HepG2 (cell line): Measurements from ENCODE around the gene IQGAP2. TPM values are rescaled to one million over a fixed set of nuclear protein-coding genes. Genes with fewer than 3 reads are reported as not detected.

Experiments used
- AHDC1 ChIP-seq: sonication (generic); formaldehyde crosslinking; IDR thresholded peaks from 2 replicates; pipeline ENCODE4 v1.5.1; 2020; ENCODE audit warnings: mild to moderate bottlenecking, missing genetic modification reagents, borderline replicate concordance
- CERS6 ChIP-seq: sonication (generic); formaldehyde crosslinking; IDR thresholded peaks from 2 replicates; pipeline ENCODE4 v1.5.0; 2020; ENCODE audit warnings: missing genetic modification reagents
- CREB1 ChIP-seq, 2 experiments: fragments of 450-650 bp in 1 of 2; IDR thresholded peaks; 2 replicates each; pipeline ENCODE4 v1.6.1; 2016 to 2017; ENCODE audit warnings: control low read depth in 1 of 2, mild to moderate bottlenecking in 1 of 2, missing compliant biosample characterization in 1 of 2, missing genetic modification characterization in 1 of 2
- HHEX ChIP-seq: IDR thresholded peaks from 2 replicates; pipeline ENCODE4 v1.6.1; 2016; ENCODE audit warnings: control low read depth
- HNF4G ChIP-seq, 2 experiments: sonication (generic) in 1 of 2; formaldehyde crosslinking in 1 of 2; IDR thresholded peaks; 2 replicates each; pipeline versions ENCODE4 v1.4.0 to v1.6.1; 2011 to 2020; ENCODE audit warnings: borderline replicate concordance in 2 of 2, low read depth in 2 of 2, mild to moderate bottlenecking in 2 of 2, low read length in 1 of 2, missing genetic modification reagents in 1 of 2, moderate library complexity in 1 of 2
- IKZF5 ChIP-seq: IDR thresholded peaks from 2 replicates; pipeline ENCODE4 v1.6.1; 2018; ENCODE audit warnings: missing genetic modification reagents, mild to moderate bottlenecking, missing compliant biosample characterization
- MAFF ChIP-seq: IDR thresholded peaks from 2 replicates; pipeline ENCODE4 v1.6.1; 2011; ENCODE audit warnings: low read depth, low read length, improper control_type of control experiment
- MED1 ChIP-seq: sonication (generic); formaldehyde crosslinking; IDR thresholded peaks from 2 replicates; pipeline ENCODE4 v1.4.0; 2020; ENCODE audit warnings: missing genetic modification reagents
- PAXIP1 ChIP-seq: sonication (generic); formaldehyde crosslinking; conservative IDR thresholded peaks from 2 replicates; pipeline ENCODE4 v1.4.0; 2020; ENCODE audit warnings: mild to moderate bottlenecking, missing genetic modification reagents, moderate library complexity
- RARA ChIP-seq: IDR thresholded peaks from 2 replicates; pipeline ENCODE4 v1.6.1; 2016; ENCODE audit warnings: missing genetic modification reagents, missing compliant biosample characterization
- SALL1 ChIP-seq: sonication (generic); formaldehyde crosslinking; IDR thresholded peaks from 2 replicates; pipeline ENCODE4 v1.8.0; 2022; ENCODE audit warnings: mild to moderate bottlenecking, missing genetic modification reagents
- SIX1 ChIP-seq: sonication (generic); formaldehyde crosslinking; IDR thresholded peaks from 2 replicates; pipeline ENCODE4 v1.4.0; 2020; ENCODE audit warnings: missing genetic modification reagents, borderline replicate concordance
- SUZ12 ChIP-seq: fragments of 150-350 bp; IDR thresholded peaks from 2 replicates; pipeline ENCODE4 v1.6.1; 2014; ENCODE audit warnings: low read depth, low read length
- ZNF276 ChIP-seq: sonication (generic); formaldehyde crosslinking; IDR thresholded peaks from 2 replicates; pipeline ENCODE4 v1.4.0; 2020; ENCODE audit warnings: mild to moderate bottlenecking, low read depth, missing genetic modification reagents
- ZNF878 ChIP-seq: sonication (generic); formaldehyde crosslinking; IDR thresholded peaks from 2 replicates; pipeline ENCODE4 v1.8.1; 2023; ENCODE audit warnings: mild to moderate bottlenecking, missing genetic modification reagents, moderate library complexity
- polyA plus RNA-seq, 8 experiments: library from polyadenylated mRNA; depleted of rRNA in 3 of 8; stranded (reverse) in 7 of 8; unstranded in 1 of 8; fragments of >200 nt; fragmentation: Illumina TruSeq in 4 of 8; extraction: Trizol in 4 of 8; gene quantifications; 2 replicates each; pipeline versions ENCODE4 v1.2.1 to v1.2.3, GENCODE V29; 2011 to 2016; ENCODE audit warnings: low read depth in 4 of 8, missing spikeins in 1 of 8, mixed read lengths in 1 of 8; ENCODE audit not compliant: insufficient read depth in 1 of 8
- total RNA-seq, 5 experiments: library from RNA; depleted of rRNA; stranded (reverse); fragments of >200 nt; fragmentation: Illumina TruSeq; extraction: Trizol; gene quantifications; 2 replicates each; pipeline ENCODE4 v1.2.3, GENCODE V29; 2016; ENCODE audit warnings: low read depth in 1 of 5

Gene IQGAP2
- total and polyA plus RNA-seq, 2 of the 13 experiments (the other 11 are each of a cell fraction or from before 2014, with no cell fraction given) = 35.2 to 83.3 TPM

GRCh38 chr5:76537073-76537543 is 134.0 kb downstream of the IQGAP2 start (continued):
- peak; percentile 87 for TF ChIP-seq PAXIP1 (CRISPR knock-in tag)
- TF ChIP-seq AHDC1 (CRISPR knock-in tag) = peak; percentile 68; the same call in 1 of the 2 replicates
- TF ChIP-seq ZNF276 (CRISPR knock-in tag) = no peak
- TF ChIP-seq SUZ12 = no peak
- peak; percentile 23; the same call in 1 of the 2 replicates for TF ChIP-seq SALL1 (CRISPR knock-in tag)
- peak; percentile 80 for TF ChIP-seq MAFF
- no peak for TF ChIP-seq HHEX (CRISPR knock-in tag)
- peak; percentile 88 for TF ChIP-seq HNF4G (IDR thresholded peaks at IDR 0.05; ENCODE audit: borderline replicate concordance, low read depth, low read length)
- no peak for TF ChIP-seq HNF4G (CRISPR knock-in tag; IDR thresholded peaks at IDR 0.05; ENCODE audit: borderline replicate concordance, low read depth)
- TF ChIP-seq IKZF5 (CRISPR knock-in tag) = peak; percentile 41; the same call in 1 of the 2 replicates
- TF ChIP-seq RARA (CRISPR knock-in tag) = peak; percentile 35; the same call in 1 of the 2 replicates
- peak; percentile 54; the same call in 1 of the 2 replicates for TF ChIP-seq SIX1 (CRISPR knock-in tag)
- TF ChIP-seq MED1 (CRISPR knock-in tag) = peak; percentile 49
- TF ChIP-seq CERS6 = no peak
- TF ChIP-seq ZNF878 (CRISPR knock-in tag) = peak; percentile 30; the same call in 1 of the 2 replicates
- no peak for TF ChIP-seq CREB1 (IDR thresholded peaks at IDR 0.05)
- peak; percentile 39; the same call in 1 of the 2 replicates for TF ChIP-seq CREB1 (CRISPR knock-in tag; IDR thresholded peaks at IDR 0.05)
